IMR-90 (cell line): ENCODE measurements around the gene RNF217. TPM values are rescaled to one million over a fixed set of nuclear protein-coding genes. Genes with fewer than 3 reads are reported as not detected.

ENCODE experiments used
- ATAC-seq: fragments of 200-7000 bp; cut with Tn5 transposase; 2 replicates; pipeline ENCODE4 v1.9.1; 2020; ENCODE audit warnings: low read depth, mild to moderate bottlenecking, moderate library complexity
- BruUV-seq: library from RNA; stranded (reverse); fragments of 400-500 nt; replicated peaks from 2 replicates; lab custom pipeline; 2021; lab: Mats Ljungman, UMichigan
- CTCF ChIA-PET: fragments of 300-600 bp; formaldehyde crosslinking; extraction: SDS; loops from one replicate; lab custom pipeline; 2021; ENCODE audit warnings: antibody characterized with exemption; lab: Yijun Ruan, JAX
- POLR2A ChIA-PET: fragments of 300-600 bp; sonication (Branson Sonifier 250); formaldehyde crosslinking; loops from one replicate; lab custom pipeline; 2022; ENCODE audit warnings: antibody characterized with exemption; ENCODE audit not compliant: unreplicated experiment; lab: Charles Lee
- DNase-seq: peaks from one replicate; pipeline ENCODE4 v3.0.0; 2013
- H2AFZ ChIP-seq: replicated peaks from 2 replicates; pipeline ENCODE3; 2013; ENCODE audit warnings: low read length, mild to moderate bottlenecking; ENCODE audit not compliant: poor library complexity
- H2AK5ac ChIP-seq: 2 replicates; pipeline ENCODE4 v1.6.1; 2013; ENCODE audit warnings: low read depth, low read length, inconsistent platforms
- H2AK9ac ChIP-seq: replicated peaks from 2 replicates; pipeline ENCODE3; 2013; ENCODE audit warnings: mild to moderate bottlenecking, low read depth, low read length, moderate library complexity; ENCODE audit not compliant: poor library complexity
- H2BK120ac ChIP-seq: 2 replicates; pipeline ENCODE4 v1.6.1; 2013; ENCODE audit warnings: low read depth, low read length, inconsistent platforms
- H2BK15ac ChIP-seq: 3 replicates; pipeline ENCODE4 v1.6.1; 2013; ENCODE audit warnings: low read depth, low read length, inconsistent platforms
- H2BK20ac ChIP-seq: 2 replicates; pipeline ENCODE4 v1.6.1; 2013; ENCODE audit warnings: low read depth, mild to moderate bottlenecking, inconsistent platforms, low read length, moderate library complexity
- H2BK5ac ChIP-seq: 2 replicates; pipeline ENCODE4 v1.6.1; 2013; ENCODE audit warnings: mild to moderate bottlenecking, low read depth, low read length, inconsistent platforms; ENCODE audit not compliant: poor library complexity, severe bottlenecking
- H3K14ac ChIP-seq: replicated peaks from 2 replicates; pipeline ENCODE4 v1.6.1; 2013; ENCODE audit warnings: low read depth, low read length, inconsistent platforms
- H3K18ac ChIP-seq: 2 replicates; pipeline ENCODE4 v1.6.1; 2013; ENCODE audit warnings: low read depth, low read length, control low read depth
- H3K23ac ChIP-seq: 2 replicates; pipeline ENCODE4 v1.6.1; 2013; ENCODE audit warnings: low read depth, low read length, inconsistent platforms
- H3K27ac ChIP-seq: 2 replicates; pipeline ENCODE4 v1.5.1; 2013; ENCODE audit warnings: mild to moderate bottlenecking, control low read depth, low read length; ENCODE audit not compliant: insufficient read depth
- H3K27me3 ChIP-seq: 2 replicates; pipeline ENCODE4 v1.6.1; 2013; ENCODE audit warnings: low read length; ENCODE audit not compliant: control insufficient read depth, insufficient read depth
- H3K36me3 ChIP-seq: 2 replicates; pipeline ENCODE4 v1.6.1; 2013; ENCODE audit warnings: low read length, mixed read lengths; ENCODE audit not compliant: control insufficient read depth, insufficient read depth
- H3K4ac ChIP-seq: 2 replicates; pipeline ENCODE4 v1.6.1; 2013; ENCODE audit warnings: low read depth, low read length, inconsistent platforms
- H3K4me1 ChIP-seq: 2 replicates; pipeline ENCODE4 v1.6.1; 2013; ENCODE audit warnings: low read length, mixed read lengths; ENCODE audit not compliant: control insufficient read depth, insufficient read depth
- H3K4me2 ChIP-seq: 2 replicates; pipeline ENCODE4 v1.6.1; 2013; ENCODE audit warnings: low read depth, mild to moderate bottlenecking, control low read depth, low read length, moderate library complexity
- H3K4me3 ChIP-seq: 2 replicates; pipeline ENCODE4 v1.5.1; 2013; ENCODE audit warnings: low read depth, mild to moderate bottlenecking, control low read depth, low read length, moderate library complexity; ENCODE audit not compliant: insufficient read depth
- H3K56ac ChIP-seq: 2 replicates; pipeline ENCODE4 v1.6.1; 2013; ENCODE audit warnings: low read length, inconsistent platforms; ENCODE audit not compliant: insufficient read depth; ENCODE audit errors: extremely low read depth
- H3K79me1 ChIP-seq, 2 experiments: 2 replicates each; pipeline ENCODE4 v1.6.1; 2013; ENCODE audit warnings: low read length in 2 of 2, inconsistent platforms in 1 of 2, low read depth in 1 of 2
- H3K9ac ChIP-seq: 2 replicates; pipeline ENCODE4 v1.6.1; 2013; ENCODE audit warnings: low read depth, low read length, control low read depth
- H3K9me1 ChIP-seq: 2 replicates; pipeline ENCODE4 v1.6.1; 2013; ENCODE audit warnings: low read length, inconsistent platforms; ENCODE audit not compliant: insufficient read depth
- H3K9me3 ChIP-seq: 2 replicates; pipeline ENCODE4 v1.6.1; 2013; ENCODE audit warnings: low read length; ENCODE audit not compliant: control insufficient read depth, insufficient read depth
- H4K20me1 ChIP-seq: 2 replicates; pipeline ENCODE4 v1.6.1; 2013; ENCODE audit warnings: low read length, inconsistent platforms; ENCODE audit not compliant: insufficient read depth
- H4K5ac ChIP-seq: 2 replicates; pipeline ENCODE4 v1.6.1; 2013; ENCODE audit warnings: mild to moderate bottlenecking, low read depth, low read length, control low read depth
- H4K8ac ChIP-seq, 2 experiments: 2 replicates each; pipeline ENCODE4 v1.6.1; 2013; ENCODE audit warnings: low read depth in 2 of 2, low read length in 2 of 2, control low read depth in 1 of 2, inconsistent platforms in 1 of 2
- H4K91ac ChIP-seq: 2 replicates; pipeline ENCODE4 v1.6.1; 2013; ENCODE audit warnings: low read depth, low read length, inconsistent platforms; ENCODE audit not compliant: insufficient read depth
- BHLHE40 ChIP-seq: fragments of 150-350 bp; IDR thresholded peaks from 2 replicates; pipeline ENCODE4 v1.6.1; 2016; ENCODE audit warnings: mild to moderate bottlenecking, low read depth, low read length
- CEBPB ChIP-seq: IDR thresholded peaks from 2 replicates; pipeline ENCODE4 v1.6.1; 2012; ENCODE audit warnings: low read depth, low read length, improper control_type of control experiment
- CHD1 ChIP-seq: IDR thresholded peaks from 2 replicates; pipeline ENCODE4 v1.6.1; 2012; ENCODE audit warnings: low read depth, low read length, improper control_type of control experiment
- CTCF ChIP-seq: conservative IDR thresholded peaks from 2 replicates; pipeline ENCODE4 v1.5.1; 2012; ENCODE audit warnings: mild to moderate bottlenecking, low read depth, low read length, improper control_type of control experiment
- MAFK ChIP-seq: IDR thresholded peaks from 2 replicates; pipeline ENCODE4 v1.6.1; 2012; ENCODE audit warnings: low read depth, low read length, improper control_type of control experiment
- MAZ ChIP-seq: IDR thresholded peaks from 2 replicates; pipeline ENCODE4 v1.6.1; 2012; ENCODE audit warnings: low read depth, mild to moderate bottlenecking, low read length, improper control_type of control experiment, moderate library complexity, borderline replicate concordance
- NFE2L2 ChIP-seq: fragments of 150-350 bp; IDR thresholded peaks from 2 replicates; pipeline ENCODE4 v1.6.1; 2016; ENCODE audit warnings: low read depth, mild to moderate bottlenecking, low read length
- POLR2A ChIP-seq: IDR thresholded peaks from 2 replicates; pipeline ENCODE4 v1.6.1; 2012; ENCODE audit warnings: mild to moderate bottlenecking, low read depth, low read length
- RAD21 ChIP-seq: IDR thresholded peaks from 2 replicates; pipeline ENCODE4 v1.6.1; 2012; ENCODE audit warnings: low read length, improper control_type of control experiment
- RCOR1 ChIP-seq: IDR thresholded peaks from 2 replicates; pipeline ENCODE4 v1.6.1; 2012; ENCODE audit warnings: mild to moderate bottlenecking, low read length, improper control_type of control experiment; ENCODE audit not compliant: insufficient replicate concordance
- SMC3 ChIP-seq: fragments of 150-350 bp; IDR thresholded peaks from 2 replicates; pipeline ENCODE4 v1.6.1; 2016; ENCODE audit warnings: low read depth, mild to moderate bottlenecking, antibody characterized with exemption, low read length, moderate library complexity
- WGBS, 2 experiments: methylation state at CpG; one replicate each; pipeline versions ENCODE4 v1.1.5 to v1.1.7; 2013; ENCODE audit warnings: missing lambda C conversion rate in 2 of 2; ENCODE audit not compliant: insufficient read length in 1 of 2; ENCODE audit errors: extremely low coverage in 2 of 2; 5-methylcytosine and 5-hydroxymethylcytosine counted together
- dilution Hi-C: fragments of 300-500 bp; cut with HindIII; formaldehyde crosslinking; loops from one replicate; pipeline ENCODE4 v1.14.3; 2018; ENCODE audit warnings: low sequenced_read_pairs; ENCODE audit not compliant: unreplicated experiment
- in situ Hi-C: fragments of 300-500 bp; cut with MboI; formaldehyde crosslinking; loops from 3 replicates; pipeline ENCODE4 v1.14.3; 2019; ENCODE audit warnings: low sequenced_read_pairs, inconsistent platforms, mixed read lengths
- intact Hi-C: fragments of 100-400 bp; cut with micrococcal nuclease; formaldehyde crosslinking; loops from 2 replicates; pipeline ENCODE4 v1.10.0; 2022
- polyA plus RNA-seq, 3 experiments: library from polyadenylated mRNA; depleted of rRNA; stranded (reverse); fragments of >200 nt; gene quantifications; 2 replicates each; pipeline ENCODE4 v1.2.3, GENCODE V29; 2012; ENCODE audit warnings: low replicate concordance in 1 of 3
- total RNA-seq: library from RNA; depleted of rRNA; stranded (reverse); fragments of >200 nt; gene quantifications from 2 replicates; pipeline ENCODE4 v1.2.3, GENCODE V29; 2012

The RNF217 gene
- total and polyA plus RNA-seq, 2 of the 4 experiments (the other 2 are of a cell fraction): 11.7 to 20.4 TPM

DNA sequence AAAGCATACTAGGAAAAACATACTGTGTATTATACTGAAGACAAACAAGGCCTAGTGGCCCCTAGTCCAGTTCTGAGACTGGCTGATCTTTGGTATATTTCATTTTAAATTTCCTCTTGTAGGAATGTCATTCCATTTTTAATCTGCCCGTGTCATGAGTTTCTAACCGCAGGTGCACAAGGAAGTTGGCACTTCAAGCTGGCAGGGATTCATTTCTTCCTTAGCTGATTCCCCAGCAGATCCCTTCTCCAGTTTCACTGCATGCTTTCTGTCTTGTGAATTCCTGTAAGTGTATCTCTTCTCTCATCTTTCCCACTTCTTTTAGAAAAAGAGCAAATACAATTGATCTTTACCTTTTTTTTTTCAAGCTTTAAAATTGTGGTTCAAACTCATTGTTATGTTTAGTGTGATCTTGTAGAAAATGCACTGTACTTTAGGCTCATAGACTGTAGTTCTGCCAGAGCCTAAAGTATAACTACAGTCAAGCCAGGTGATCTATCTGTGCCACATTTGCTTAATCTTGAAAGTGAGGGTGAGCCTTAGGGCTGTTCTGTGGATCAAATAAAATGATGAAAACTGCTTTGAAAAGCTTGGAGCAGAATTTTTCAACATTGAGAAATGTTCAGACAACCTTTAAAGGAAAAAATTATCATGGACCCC lies 37.0 kb downstream of the RNF217 start:
- Histone ChIP-seq H3K4me1 (peaks cover 9% of the 10 kb centered on the region), H2BK5ac (no peak overlapping the region), H4K8ac (no peak overlapping the region; a peak in 1 of 4 replicates), H3K4ac (no peak overlapping the region), H3K79me1 (peaks cover 39 to 55% of the 10 kb centered on the region in 2 experiments), H3K27ac (no peak overlapping the region), H3K18ac (no peak overlapping the region; the same call in 1 of the 2 replicates), H2AFZ (no peak overlapping the region), H3K23ac (no peak overlapping the region; the same call in 1 of the 2 replicates), H2AK5ac (no peak overlapping the region), H2BK20ac (no peak overlapping the region), H4K20me1 (no peaks in the 10 kb centered on the region; the same call in 1 of the 2 replicates), H3K36me3 (peaks cover 3% of the 10 kb centered on the region; the same call in 1 of the 2 replicates), H2BK120ac (no peak overlapping the region), H3K4me3 (no peak overlapping the region), H3K14ac (no peak overlapping the region), H3K56ac (no peak overlapping the region), H4K5ac (no peak overlapping the region), H4K91ac (no peak overlapping the region), H3K9me1 (peaks cover 6% of the 10 kb centered on the region; the same call in 1 of the 2 replicates), H3K9me3 (no peaks in the 10 kb centered on the region), H2BK15ac (no peak overlapping the region), H2AK9ac (no peak overlapping the region), H3K4me2 (no peak overlapping the region), H3K27me3 (no peaks in the 10 kb centered on the region), H3K9ac (no peak overlapping the region)
- BruUV-seq: no TSS peak
- DNase-seq (no peak), ATAC-seq (no peak)
- dilution Hi-C loops (no loop called here), in situ Hi-C loops (no loop called here), intact Hi-C loops (no loop called here)
- ChIA-PET CTCF (interaction anchor here (1.5 kb wide), 1 partner anchor 115 kb away, joined by 4 read pairs; no protein-coding TSS in a partner anchor), POLR2A (interaction anchor here (0.6 kb wide), 1 partner anchor 836 kb away, joined by 6 read pairs; no protein-coding TSS in a partner anchor)
- 80% methylated on average over 1 of the region's 2 CpGs; no CpG with 5 or more reads in 1 of the 2 experiments for WGBS, 2 experiments
- no peak for TF ChIP-seq POLR2A
- TF ChIP-seq MAFK: no peak
- TF ChIP-seq NFE2L2: no peak
- TF ChIP-seq RCOR1: no peak
- no peak for TF ChIP-seq CEBPB
- TF ChIP-seq BHLHE40: no peak
- TF ChIP-seq MAZ: no peak
- no peak for TF ChIP-seq RAD21
- TF ChIP-seq SMC3: no peak
- no peak for TF ChIP-seq CHD1
- no peak for TF ChIP-seq CTCF
